GM23338 (cell line): ENCODE measurements around the gene EEF1AKMT4. TPM values are rescaled to one million over a fixed set of nuclear protein-coding genes. Genes with fewer than 3 reads are reported as not detected.

Experiments used
- ATAC-seq: fragments of 200-7000 bp; cut with Tn5 transposase; 3 replicates; pipeline ENCODE4 v1.9.1; 2020
- DNase-seq: peaks from one replicate; pipeline ENCODE4 v3.0.0-alpha.2; 2015; ENCODE audit warnings: low spot score
- H2AFZ ChIP-seq: fragments of 200-600 bp; sonication (generic); 2 replicates; pipeline ENCODE4 v1.8.0; 2016; ENCODE audit warnings: antibody characterized with exemption, mild to moderate bottlenecking, moderate library complexity
- H3F3A ChIP-seq: fragments of 200-600 bp; sonication (generic); replicated peaks from 2 replicates; pipeline ENCODE4 v1.8.0; 2017; ENCODE audit warnings: antibody characterized with exemption, mixed run types, low read depth
- H3K27ac ChIP-seq: fragments of 200-600 bp; sonication (generic); 2 replicates; pipeline ENCODE4 v1.6.1; 2016; ENCODE audit warnings: low read depth
- H3K27me3 ChIP-seq: fragments of 200-600 bp; sonication (generic); 2 replicates; pipeline ENCODE4 v1.8.0; 2016; ENCODE audit warnings: mild to moderate bottlenecking, mixed run types, moderate library complexity; ENCODE audit not compliant: insufficient read depth
- H3K36me3 ChIP-seq: fragments of 200-600 bp; sonication (generic); 2 replicates; pipeline ENCODE4 v1.8.0; 2016; ENCODE audit warnings: mild to moderate bottlenecking; ENCODE audit not compliant: insufficient read depth
- H3K4me1 ChIP-seq: fragments of 200-600 bp; sonication (generic); 2 replicates; pipeline ENCODE4 v1.8.0; 2016; ENCODE audit warnings: mild to moderate bottlenecking, moderate library complexity; ENCODE audit not compliant: insufficient read depth
- H3K4me2 ChIP-seq: fragments of 200-600 bp; sonication (generic); 2 replicates; pipeline ENCODE4 v1.7.1; 2017; ENCODE audit warnings: mixed run types
- H3K4me3 ChIP-seq: fragments of 200-600 bp; sonication (generic); 2 replicates; pipeline ENCODE4 v1.6.1; 2016; ENCODE audit warnings: mixed run types
- H3K79me2 ChIP-seq: fragments of 200-600 bp; sonication (generic); replicated peaks from 2 replicates; pipeline ENCODE4 v1.8.0; 2017; ENCODE audit warnings: mild to moderate bottlenecking; ENCODE audit not compliant: insufficient read depth
- H3K9me2 ChIP-seq: fragments of 200-600 bp; sonication (generic); 2 replicates; pipeline ENCODE4 v1.8.0; 2017; ENCODE audit not compliant: insufficient read depth
- H4K20me1 ChIP-seq: fragments of 200-600 bp; sonication (generic); replicated peaks from 2 replicates; pipeline ENCODE4 v1.8.0; 2017; ENCODE audit warnings: mild to moderate bottlenecking; ENCODE audit not compliant: insufficient read depth
- H3K27ac Mint-ChIP-seq: 2 replicates; pipeline ENCODE4 v1.8.0; 2020; ENCODE audit warnings: inconsistent platforms, mild to moderate bottlenecking, moderate library complexity, mixed read lengths
- H3K27me3 Mint-ChIP-seq: 3 replicates; pipeline ENCODE4 v1.8.0; 2022; ENCODE audit warnings: low read depth, mild to moderate bottlenecking, moderate library complexity, mixed read lengths, inconsistent platforms; ENCODE audit not compliant: insufficient read depth, poor library complexity
- H3K36me3 Mint-ChIP-seq: 3 replicates; pipeline ENCODE4 v1.8.0; 2021; ENCODE audit warnings: low read depth, mild to moderate bottlenecking, inconsistent platforms, moderate library complexity, mixed read lengths
- H3K4me1 Mint-ChIP-seq: 3 replicates; pipeline ENCODE4 v1.8.0; 2020; ENCODE audit warnings: mild to moderate bottlenecking, inconsistent platforms, mixed read lengths
- H3K4me3 Mint-ChIP-seq: 3 replicates; pipeline ENCODE4 v1.8.0; 2021; ENCODE audit warnings: moderate library complexity, mild to moderate bottlenecking, inconsistent platforms, mixed read lengths
- H3K9me3 Mint-ChIP-seq: 3 replicates; pipeline ENCODE4 v1.8.0; 2020; ENCODE audit warnings: moderate library complexity, mild to moderate bottlenecking, inconsistent platforms, mixed read lengths
- CREB1 ChIP-seq: fragments of 250-450 bp; sonication (Bioruptor Pico); IDR thresholded peaks from 2 replicates; pipeline ENCODE4 v1.5.0; 2020; ENCODE audit warnings: low read depth, mild to moderate bottlenecking, moderate library complexity
- CTCF ChIP-seq, 2 experiments: fragments of 200-600 bp in 1 of 2; sonication (generic) in 1 of 2; conservative IDR thresholded peaks; 2 replicates each; pipeline versions ENCODE4 v1.5.1 to v1.6.1; 2016 to 2017; ENCODE audit warnings: antibody characterized with exemption in 2 of 2, low read depth in 2 of 2, mild to moderate bottlenecking in 2 of 2, moderate library complexity in 1 of 2
- ETS1 ChIP-seq: IDR thresholded peaks from 2 replicates; pipeline ENCODE4 v1.6.1; 2016; ENCODE audit warnings: antibody characterized with exemption
- EZH2 ChIP-seq: fragments of 200-600 bp; sonication (generic); IDR thresholded peaks from one replicate; pipeline ENCODE4 v1.8.0; 2017; ENCODE audit warnings: antibody characterized with exemption, mild to moderate bottlenecking, low read depth; ENCODE audit not compliant: unreplicated experiment
- EZH2phosphoT487 ChIP-seq: fragments of 200-600 bp; sonication (generic); IDR thresholded peaks from one replicate; pipeline ENCODE4 v1.8.1; 2018; ENCODE audit warnings: antibody characterized with exemption; ENCODE audit not compliant: unreplicated experiment
- JUNB ChIP-seq: IDR thresholded peaks from one replicate; pipeline ENCODE4 v1.6.1; 2016; ENCODE audit warnings: antibody characterized with exemption; ENCODE audit not compliant: unreplicated experiment
- NANOG ChIP-seq: IDR thresholded peaks from 2 replicates; pipeline ENCODE4 v1.6.1; 2016; ENCODE audit warnings: antibody characterized with exemption, borderline replicate concordance
- POLR2AphosphoS5 ChIP-seq: IDR thresholded peaks from 2 replicates; pipeline ENCODE4 v1.6.1; 2016; ENCODE audit warnings: antibody characterized with exemption, low read depth
- REST ChIP-seq: IDR thresholded peaks from one replicate; pipeline ENCODE4 v1.6.1; 2018; ENCODE audit warnings: antibody characterized with exemption; ENCODE audit not compliant: unreplicated experiment
- STAT1 ChIP-seq: IDR thresholded peaks from one replicate; pipeline ENCODE4 v1.6.1; 2016; ENCODE audit warnings: antibody characterized with exemption; ENCODE audit not compliant: unreplicated experiment
- ZNF114 ChIP-seq: fragments of 250-450 bp; sonication (Bioruptor Pico); IDR thresholded peaks from 2 replicates; pipeline ENCODE4 v1.5.0; 2020; ENCODE audit warnings: mild to moderate bottlenecking, moderate library complexity
- ZNF331 ChIP-seq: fragments of 250-450 bp; sonication (Bioruptor Pico); IDR thresholded peaks from 2 replicates; pipeline ENCODE4 v1.5.0; 2020; ENCODE audit warnings: low read depth, mild to moderate bottlenecking, moderate library complexity
- ZNF462 ChIP-seq: fragments of 250-450 bp; sonication (Bioruptor Pico); IDR thresholded peaks from 2 replicates; pipeline ENCODE4 v1.5.0; 2020; ENCODE audit warnings: mild to moderate bottlenecking, moderate library complexity
- polyA plus RNA-seq: library from polyadenylated mRNA; unstranded; fragments of >200 nt; fragmentation: Nextera tagmentation; extraction: Ambion mirVana; gene quantifications from 2 replicates; pipeline ENCODE4 v1.2.1, GENCODE V29; 2016
- total RNA-seq: library from RNA; depleted of rRNA; stranded (reverse); fragments of >200 nt; shearing (Covaris generic); gene quantifications from 2 replicates; pipeline ENCODE4 v1.2.3, GENCODE V29; 2014

EEF1AKMT4 gene
- total and polyA plus RNA-seq, 2 experiments from 2014 or later: 12.9 to 14.3 TPM

- H3K36me3 Mint-ChIP-seq: peaks cover 60% of the 10 kb centered on the region
Observed at GRCh38 chr3:184300378-184300720, 50.9 kb downstream of the EEF1AKMT4 start.

More at GRCh38 chr3:184300378-184300720, 50.9 kb downstream of the EEF1AKMT4 start:
- peaks cover 15% of the 10 kb centered on the region; the same call in 1 of the 2 replicates for H3F3A ChIP-seq
- Mint-ChIP-seq H3K27ac (no peak overlapping the region), H3K9me3 (no peaks in the 10 kb centered on the region), H3K4me3 (peak overlapping the region; percentile 99), H3K4me1 (peaks cover 10% of the 10 kb centered on the region), H3K27me3 (peaks cover 10% of the 10 kb centered on the region)
- peak overlapping the region; percentile 98 for H3K4me3 ChIP-seq
- DNase-seq: no peak
- TF ChIP-seq EZH2phosphoT487 (no peak), REST (no peak), POLR2AphosphoS5 (no peak), ZNF462 (CRISPR knock-in tag) (no peak), NANOG (no peak), CREB1 (CRISPR knock-in tag) (no peak), EZH2 (no peak), ZNF331 (CRISPR knock-in tag) (no peak), ETS1 (no peak), CTCF (conservative IDR thresholded peaks at IDR 0.05; ENCODE audit: low read depth in 2 of 2) (no peak), STAT1 (no peak), JUNB (no peak), ZNF114 (CRISPR knock-in tag) (no peak)
- peak overlapping the region; percentile 99 for H3K4me2 ChIP-seq
- H3K79me2 ChIP-seq: peaks cover 41% of the 10 kb centered on the region
- peak overlapping the region; percentile 45; the same call in 1 of the 2 replicates for H3K27ac ChIP-seq
- peaks cover 7% of the 10 kb centered on the region; the same call in 1 of the 2 replicates for H3K4me1 ChIP-seq
- peaks cover 37% of the 10 kb centered on the region for H3K36me3 ChIP-seq
- no peak for ATAC-seq
- no peaks in the 10 kb centered on the region for H3K27me3 ChIP-seq
- H2AFZ ChIP-seq: no peak overlapping the region
- peaks cover 21% of the 10 kb centered on the region for H4K20me1 ChIP-seq
- no peaks in the 10 kb centered on the region for H3K9me2 ChIP-seq
